Calu3 (cell line): ENCODE measurements around the gene HEPACAM. TPM values are rescaled to one million over a fixed set of nuclear protein-coding genes. Genes with fewer than 3 reads are reported as not detected.

ENCODE experiments used
- BruUV-seq: library from RNA; stranded (reverse); fragments of 400-500 nt; replicated peaks from 2 replicates; lab custom pipeline; 2021; lab: Mats Ljungman, UMichigan
- CTCF ChIA-PET: fragments of 300-600 bp; sonication (Branson Sonifier 250); formaldehyde crosslinking; loops from one replicate; lab custom pipeline; 2022; ENCODE audit warnings: antibody characterized with exemption; lab: Charles Lee
- DNase-seq: peaks from one replicate; pipeline ENCODE4 v3.0.0; 2022
- H3K27ac Mint-ChIP-seq: one replicate; pipeline ENCODE4 v1.8.0; 2022; ENCODE audit warnings: mixed read lengths; ENCODE audit not compliant: unreplicated experiment
- H3K27me3 Mint-ChIP-seq: one replicate; pipeline ENCODE4 v1.8.0; 2022; ENCODE audit warnings: mixed read lengths; ENCODE audit not compliant: unreplicated experiment
- H3K36me3 Mint-ChIP-seq: one replicate; pipeline ENCODE4 v1.8.0; 2022; ENCODE audit warnings: mild to moderate bottlenecking, moderate library complexity, mixed read lengths; ENCODE audit not compliant: insufficient read depth, unreplicated experiment
- H3K4me1 Mint-ChIP-seq: one replicate; pipeline ENCODE4 v1.8.0; 2022; ENCODE audit warnings: mild to moderate bottlenecking, low read depth, mixed read lengths; ENCODE audit not compliant: unreplicated experiment
- H3K4me3 Mint-ChIP-seq: one replicate; pipeline ENCODE4 v1.8.0; 2022; ENCODE audit warnings: mild to moderate bottlenecking, low read depth, moderate library complexity, mixed read lengths; ENCODE audit not compliant: unreplicated experiment
- H3K9me3 Mint-ChIP-seq: one replicate; pipeline ENCODE4 v1.8.0; 2022; ENCODE audit warnings: low read depth, mixed read lengths; ENCODE audit not compliant: unreplicated experiment
- intact Hi-C: fragments of 100-400 bp; cut with micrococcal nuclease; formaldehyde crosslinking; loops from one replicate; pipeline ENCODE4 v1.10.0; 2022; ENCODE audit not compliant: unreplicated experiment
- total RNA-seq: library from RNA; stranded (reverse); gene quantifications from 2 replicates; pipeline ENCODE4 v1.2.3, GENCODE V29; 2022
- TF ChIP-seq, protein P1 (sequence below): fragments of 200-600 bp; IDR thresholded peaks from one replicate; pipeline ENCODE4 v1.8.0; 2022; ENCODE audit warnings: antibody characterized with exemption; ENCODE audit not compliant: unreplicated experiment

HEPACAM gene
- total RNA-seq, 1 experiment from 2014 or later: not detected

DNA sequence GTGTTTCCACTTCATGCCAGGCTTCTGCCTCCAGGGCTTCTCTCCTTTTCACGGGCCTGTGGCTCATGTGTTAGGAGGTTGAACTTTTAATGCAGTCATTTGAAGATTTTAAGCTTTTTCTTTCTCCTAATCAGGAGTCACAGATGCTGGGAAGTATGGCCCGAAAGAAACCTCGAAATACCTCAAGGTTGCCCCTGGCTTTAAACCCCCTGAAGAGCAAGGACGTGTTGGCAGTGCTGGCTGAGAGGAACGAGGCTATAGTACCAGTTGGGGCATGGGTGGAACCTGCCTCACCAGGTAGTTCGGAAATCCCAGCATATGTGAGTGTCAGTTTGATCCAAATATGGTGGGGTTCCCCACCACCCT, 18.7 kb upstream of the HEPACAM start:
- Mint-ChIP-seq H3K4me3 (no peak overlapping the region), H3K4me1 (no peaks in the 10 kb centered on the region), H3K36me3 (no peaks in the 10 kb centered on the region), H3K27me3 (no peaks in the 10 kb centered on the region), H3K9me3 (no peaks in the 10 kb centered on the region), H3K27ac (no peak overlapping the region)
- no peak for DNase-seq
- TF ChIP-seq, protein P1, sequence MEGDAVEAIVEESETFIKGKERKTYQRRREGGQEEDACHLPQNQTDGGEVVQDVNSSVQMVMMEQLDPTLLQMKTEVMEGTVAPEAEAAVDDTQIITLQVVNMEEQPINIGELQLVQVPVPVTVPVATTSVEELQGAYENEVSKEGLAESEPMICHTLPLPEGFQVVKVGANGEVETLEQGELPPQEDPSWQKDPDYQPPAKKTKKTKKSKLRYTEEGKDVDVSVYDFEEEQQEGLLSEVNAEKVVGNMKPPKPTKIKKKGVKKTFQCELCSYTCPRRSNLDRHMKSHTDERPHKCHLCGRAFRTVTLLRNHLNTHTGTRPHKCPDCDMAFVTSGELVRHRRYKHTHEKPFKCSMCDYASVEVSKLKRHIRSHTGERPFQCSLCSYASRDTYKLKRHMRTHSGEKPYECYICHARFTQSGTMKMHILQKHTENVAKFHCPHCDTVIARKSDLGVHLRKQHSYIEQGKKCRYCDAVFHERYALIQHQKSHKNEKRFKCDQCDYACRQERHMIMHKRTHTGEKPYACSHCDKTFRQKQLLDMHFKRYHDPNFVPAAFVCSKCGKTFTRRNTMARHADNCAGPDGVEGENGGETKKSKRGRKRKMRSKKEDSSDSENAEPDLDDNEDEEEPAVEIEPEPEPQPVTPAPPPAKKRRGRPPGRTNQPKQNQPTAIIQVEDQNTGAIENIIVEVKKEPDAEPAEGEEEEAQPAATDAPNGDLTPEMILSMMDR: no peak
- BruUV-seq: TSS peak; percentile 69
- intact Hi-C loops: no loop called here
- CTCF ChIA-PET: no interaction called here

GRCh38 chr11:124953753-124954589, 18.1 kb upstream of the HEPACAM start, which contains the start of gene CCDC15:
CCDC15 (plus strand) TSS chr11:124954202; CDS start chr11:124954733, 531 bp downstream.
- H3K36me3 Mint-ChIP-seq: no peaks in the 10 kb centered on the region
- H3K4me1 Mint-ChIP-seq: no peaks in the 10 kb centered on the region
- CTCF ChIA-PET: interaction anchor here (0.9 to 1.0 kb wide), 3 partner anchors 19 to 188 kb away, joined by 3 read pairs; no protein-coding TSS in a partner anchor
- H3K27ac Mint-ChIP-seq: no peak within 1 kb of the TSS
- H3K27me3 Mint-ChIP-seq: no peaks in the 10 kb centered on the region
- H3K9me3 Mint-ChIP-seq: no peaks in the 10 kb centered on the region
- BruUV-seq: no TSS peak
- TF ChIP-seq, protein P1: no peak
- peak; percentile 92 for DNase-seq
- intact Hi-C loops: no loop called here
- H3K4me3 Mint-ChIP-seq: no peak within 1 kb of the TSS

GRCh38 chr11:124951341-124951740, 15.5 kb upstream of the HEPACAM start:
- H3K4me1 Mint-ChIP-seq: no peaks in the 10 kb centered on the region

DNA sequence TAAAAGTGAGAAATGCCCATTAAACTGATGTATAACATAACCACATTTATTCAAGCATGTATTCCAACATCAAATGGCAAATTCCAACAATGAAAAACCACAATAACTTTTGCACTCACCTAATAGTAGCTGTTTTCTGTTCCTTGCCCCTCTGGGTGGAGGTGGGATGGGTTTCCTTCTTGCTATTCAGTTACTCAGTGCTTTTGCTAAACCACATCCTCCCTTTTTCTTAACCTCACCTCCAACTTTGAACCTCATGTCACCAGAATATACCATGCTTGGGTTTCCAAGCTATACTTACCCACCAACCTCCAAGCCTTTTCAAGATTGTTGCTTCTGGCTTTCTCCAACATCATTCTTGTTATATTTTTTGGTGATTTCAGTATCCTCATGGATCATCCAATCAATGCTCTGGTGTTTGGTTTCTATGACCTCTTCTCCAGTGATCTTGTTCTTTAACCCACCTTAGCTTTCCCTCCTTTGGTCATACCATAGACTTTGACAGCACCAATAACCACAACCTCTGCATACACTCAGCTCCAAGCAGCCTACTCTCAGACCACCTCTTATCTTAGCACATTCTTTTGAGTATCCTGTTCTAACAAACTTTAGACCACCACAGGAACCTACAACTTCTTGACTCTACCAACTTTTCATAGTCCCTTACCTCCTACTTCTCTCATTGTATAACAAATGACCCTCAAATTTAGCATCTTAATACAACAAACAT, 14.9 kb upstream of the HEPACAM start:
- Mint-ChIP-seq H3K36me3 (no peaks in the 10 kb centered on the region), H3K4me3 (no peak overlapping the region), H3K27me3 (peaks cover 24% of the 10 kb centered on the region), H3K27ac (no peak overlapping the region), H3K9me3 (no peaks in the 10 kb centered on the region), H3K4me1 (no peaks in the 10 kb centered on the region)
- CTCF ChIA-PET: no interaction called here
- no TSS peak for BruUV-seq
- TF ChIP-seq, protein P1: no peak
- no peak for DNase-seq
- intact Hi-C loops: no loop called here

More at GRCh38 chr11:124951341-124951740, 15.5 kb upstream of the HEPACAM start:
- CTCF ChIA-PET: no interaction called here
- H3K36me3 Mint-ChIP-seq: no peaks in the 10 kb centered on the region
- peaks cover 19% of the 10 kb centered on the region for H3K27me3 Mint-ChIP-seq
- no peak overlapping the region for H3K4me3 Mint-ChIP-seq
- intact Hi-C loops: no loop called here
- H3K9me3 Mint-ChIP-seq: no peaks in the 10 kb centered on the region
- DNase-seq: no peak
- no peak overlapping the region for H3K27ac Mint-ChIP-seq
- TF ChIP-seq, protein P1: no peak
- BruUV-seq: no TSS peak
